Renal cortex interstitium (tissue), 15 donors: ENCODE measurements around the gene PKD2L2. TPM values are rescaled to one million over a fixed set of nuclear protein-coding genes. Genes with fewer than 3 reads are reported as not detected.
A peak's percentile ranks its signal among the peaks of the same experiment; 100 is the strongest.
"Not testable (repeated sequence)": the region's sequence is repeated elsewhere in the genome, so short reads cannot be mapped to it uniquely, and the experiment has no call there.

Source experiments
- DNase-seq, 11 donors: peaks; one replicate each; pipeline ENCODE4 v3.0.0-alpha.2; 2013; ENCODE audit warnings: low read depth in 9 of 11, low spot score in 4 of 11; ENCODE audit errors: extremely low read depth in 1 of 11
- long read RNA-seq, 16 experiments: transcript quantifications; one replicate each; lab custom pipeline, GENCODE V29; 2026
- polyA plus RNA-seq, 3 donors: library from polyadenylated mRNA; unstranded; fragments of 120-200 nt; gene quantifications; one replicate each; pipeline ENCODE4 v1.2.1, GENCODE V29; 2013; ENCODE audit not compliant: insufficient read length in 3 of 3

The PKD2L2 gene
- under 1 TPM in 2 of 3 donors, not detected in 1; 0.13 to 0.73 TPM for polyA plus RNA-seq
- long read RNA-seq, donor 1: 0 reads
- long read RNA-seq, donor 2, partial matches to known transcripts: 6 of 6 reads
- long read RNA-seq, donor 2, other reads (novel, unspliced or antisense): 0 of 6 reads
- long read RNA-seq, donor 3: 0 reads
- long read RNA-seq, donor 4, partial matches to known transcripts: 13 of 26 reads
- long read RNA-seq, donor 4, other reads (novel, unspliced or antisense): 13 of 26 reads
- long read RNA-seq, donor 5: 0 reads
- long read RNA-seq, donor 6: 0 reads
- long read RNA-seq, donor 7: 0 reads
- long read RNA-seq, donor 8: 0 reads
- long read RNA-seq, donor 9: 0 reads
- long read RNA-seq, donor 10: 0 reads
- long read RNA-seq, donor 11: 0 reads
- long read RNA-seq, donor 12: 0 reads
- long read RNA-seq, donor 13: 0 reads
- long read RNA-seq, donor 14: 0 reads
- long read RNA-seq, donor 15: 0 reads
- long read RNA-seq, donor 16: 0 reads

DNA sequence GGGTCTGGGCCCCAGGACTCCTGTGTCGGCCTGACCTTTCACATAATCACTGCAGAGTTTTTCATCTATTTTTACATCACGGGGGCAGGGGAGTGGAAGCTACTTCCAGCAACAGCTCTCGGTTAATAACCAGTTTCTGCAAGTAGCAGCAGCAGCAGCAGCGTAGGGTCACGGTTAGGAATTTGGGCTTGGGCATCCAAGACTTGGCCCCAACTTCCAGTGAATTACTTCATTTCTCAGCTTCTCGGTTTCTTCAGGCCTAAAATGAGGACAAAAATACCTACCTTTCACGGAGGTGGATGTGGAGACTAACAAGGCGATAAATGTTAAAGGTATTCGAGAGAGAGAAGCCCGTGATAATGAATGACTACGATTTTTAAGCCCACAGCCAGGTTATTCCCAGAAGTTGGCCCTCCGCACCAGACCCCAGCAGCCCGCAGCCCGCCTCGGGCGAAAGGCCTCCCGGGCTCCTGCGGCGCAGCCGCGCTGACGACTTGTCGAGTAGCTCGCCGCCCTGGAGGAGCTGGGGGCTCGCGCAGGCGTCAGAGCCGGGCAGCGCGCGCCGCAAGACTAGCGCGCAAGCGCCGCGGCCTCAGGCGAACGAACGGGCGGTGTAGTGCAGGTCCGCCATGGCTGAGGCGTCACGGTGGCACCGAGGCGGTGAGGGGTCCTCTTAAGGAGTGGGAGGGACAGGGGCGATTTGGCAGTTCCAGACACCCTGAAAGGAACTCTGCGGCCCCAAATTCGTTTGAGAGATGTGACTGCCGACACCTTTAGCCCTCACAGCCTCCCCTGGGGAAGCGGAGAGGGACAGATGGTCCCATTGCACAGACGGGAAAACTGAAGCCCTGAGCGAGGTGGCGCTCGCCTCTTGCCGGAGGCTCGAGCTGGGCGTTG, at the start of gene PKD2L2:
PKD2L2 (plus strand) TSS at position 595 of the 897 bp plus-strand sequence; CDS start at position 630, 35 bp downstream.
- DNase-seq: peak; percentile 64 to 85 (median 80)

DNA sequence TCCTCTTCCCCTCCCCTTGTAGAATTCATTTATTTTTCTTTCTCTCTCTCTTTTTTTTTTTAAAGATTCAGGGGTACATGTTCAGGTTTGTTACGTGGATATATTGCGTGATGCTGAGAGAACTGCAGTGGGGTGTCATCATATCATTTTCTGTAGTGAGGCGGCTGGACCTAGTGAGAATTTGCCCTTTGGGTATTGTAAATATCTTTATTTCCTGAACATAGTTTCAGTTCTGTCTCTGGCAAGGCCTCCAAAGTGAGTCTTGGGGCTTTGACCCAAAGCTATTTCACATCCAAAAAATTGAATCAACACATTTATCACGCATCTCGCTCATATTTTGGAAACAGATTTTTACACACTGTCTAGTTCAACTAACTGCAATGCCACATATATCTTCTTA, 47.0 kb upstream of the PKD2L2 start:
- DNase-seq: no peak

DNA sequence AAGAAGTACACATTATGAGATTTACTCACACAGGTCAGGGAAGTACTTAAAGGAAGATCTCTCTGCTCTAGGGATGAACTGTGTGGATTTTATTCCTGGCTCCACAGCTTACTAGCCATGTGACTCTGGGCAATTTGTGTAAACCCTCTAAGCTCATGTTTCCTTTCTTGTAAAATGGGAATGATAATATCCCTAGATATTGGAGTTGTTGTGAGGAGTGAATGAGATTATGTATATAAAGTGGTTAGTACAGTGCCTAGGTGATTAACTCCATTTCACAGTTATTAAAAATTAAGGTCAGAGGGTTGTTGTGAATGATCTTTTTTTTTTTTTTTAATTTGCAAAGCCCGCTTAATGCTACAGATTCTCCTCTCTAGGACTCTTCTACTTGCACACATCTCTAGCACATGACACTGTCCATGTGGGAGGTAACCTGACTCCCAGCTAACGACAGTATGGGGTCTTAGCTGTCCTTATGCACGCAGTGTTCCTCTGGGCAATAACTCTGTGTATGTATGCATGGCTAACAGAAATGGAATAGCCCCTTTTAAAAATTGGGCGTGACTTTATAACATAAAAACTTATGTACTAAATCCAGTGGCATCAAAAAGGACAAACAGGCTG, 45.5 kb upstream of the PKD2L2 start:
- no peak for DNase-seq

DNA sequence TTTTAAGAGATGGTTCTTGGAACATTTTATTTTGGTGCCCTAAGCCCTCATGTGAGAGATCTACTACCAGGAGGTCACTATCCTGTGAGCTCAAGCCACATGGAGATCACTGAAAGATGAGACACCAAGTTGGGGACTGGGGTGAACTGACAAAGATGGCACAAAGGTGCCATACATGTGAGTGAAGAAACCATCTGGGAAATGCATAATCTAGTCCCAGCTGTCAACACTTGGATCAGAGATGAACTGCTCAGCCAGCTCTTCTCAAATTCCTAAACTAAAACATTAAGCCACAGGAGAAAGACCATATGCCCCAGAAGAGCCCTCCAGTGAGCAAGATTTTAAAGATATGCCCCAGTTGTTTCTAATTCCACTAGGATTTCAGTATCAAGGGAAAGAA, 43.8 kb upstream of the PKD2L2 start:
- no peak for DNase-seq

DNA sequence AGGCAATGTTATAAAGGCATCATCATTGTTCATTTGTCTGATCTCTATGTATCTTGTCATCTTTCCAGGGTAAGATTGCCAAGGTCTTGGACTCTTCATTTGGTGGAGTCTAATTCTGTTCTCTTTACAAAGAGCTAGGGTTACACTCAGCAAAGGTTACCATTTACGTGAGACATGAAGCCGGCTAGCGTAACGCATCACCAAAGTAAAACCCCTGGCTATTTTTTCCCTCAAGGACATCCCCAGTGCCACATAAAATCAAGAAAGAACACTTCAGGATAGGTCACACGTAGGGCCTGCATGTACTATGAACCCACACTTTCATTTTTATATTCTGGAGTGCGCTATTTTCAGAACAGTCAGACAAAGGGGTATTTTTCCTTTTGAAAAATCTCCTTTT, 41.6 kb upstream of the PKD2L2 start:
- peak in 1 of 11 donors; percentile 5 for DNase-seq

DNA sequence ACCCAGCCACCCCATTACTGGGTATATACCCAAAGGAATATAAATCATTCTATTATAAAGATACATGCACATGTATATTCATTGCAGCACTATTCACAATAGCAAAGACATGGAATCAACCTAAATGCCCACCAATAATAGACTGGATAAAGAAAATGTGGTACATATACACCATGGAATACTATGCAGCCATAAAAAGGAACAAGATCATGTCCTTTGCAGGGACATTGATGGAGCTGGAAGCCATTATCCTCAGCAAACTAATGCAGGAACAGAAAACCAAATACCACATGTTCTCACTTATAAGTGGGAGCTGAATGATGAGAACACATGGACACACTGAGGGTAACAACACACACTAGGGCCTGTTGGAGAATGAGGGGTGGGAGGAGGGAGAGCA, 36.1 kb upstream of the PKD2L2 start:
- not testable (repeated sequence) for DNase-seq

DNA sequence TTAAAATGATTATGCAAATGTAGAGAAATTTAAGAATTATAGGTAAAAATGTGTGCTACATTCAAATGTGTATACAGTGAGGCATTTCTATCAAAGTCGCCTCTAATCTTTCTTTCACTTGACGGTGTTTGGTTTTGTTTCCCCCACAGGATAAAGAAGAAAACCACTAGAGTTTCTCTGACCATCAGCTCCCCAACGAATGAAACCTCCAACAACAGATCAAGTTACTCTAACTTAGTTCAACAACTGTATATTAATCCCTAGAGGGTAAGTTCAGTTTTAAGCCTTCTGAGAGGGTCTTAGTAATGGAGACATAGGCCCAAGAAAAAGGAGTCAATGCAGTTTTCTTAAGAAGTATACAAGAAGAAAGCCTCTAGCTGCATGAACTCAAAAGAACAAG, 33.1 kb upstream of the PKD2L2 start:
- no peak for DNase-seq

DNA sequence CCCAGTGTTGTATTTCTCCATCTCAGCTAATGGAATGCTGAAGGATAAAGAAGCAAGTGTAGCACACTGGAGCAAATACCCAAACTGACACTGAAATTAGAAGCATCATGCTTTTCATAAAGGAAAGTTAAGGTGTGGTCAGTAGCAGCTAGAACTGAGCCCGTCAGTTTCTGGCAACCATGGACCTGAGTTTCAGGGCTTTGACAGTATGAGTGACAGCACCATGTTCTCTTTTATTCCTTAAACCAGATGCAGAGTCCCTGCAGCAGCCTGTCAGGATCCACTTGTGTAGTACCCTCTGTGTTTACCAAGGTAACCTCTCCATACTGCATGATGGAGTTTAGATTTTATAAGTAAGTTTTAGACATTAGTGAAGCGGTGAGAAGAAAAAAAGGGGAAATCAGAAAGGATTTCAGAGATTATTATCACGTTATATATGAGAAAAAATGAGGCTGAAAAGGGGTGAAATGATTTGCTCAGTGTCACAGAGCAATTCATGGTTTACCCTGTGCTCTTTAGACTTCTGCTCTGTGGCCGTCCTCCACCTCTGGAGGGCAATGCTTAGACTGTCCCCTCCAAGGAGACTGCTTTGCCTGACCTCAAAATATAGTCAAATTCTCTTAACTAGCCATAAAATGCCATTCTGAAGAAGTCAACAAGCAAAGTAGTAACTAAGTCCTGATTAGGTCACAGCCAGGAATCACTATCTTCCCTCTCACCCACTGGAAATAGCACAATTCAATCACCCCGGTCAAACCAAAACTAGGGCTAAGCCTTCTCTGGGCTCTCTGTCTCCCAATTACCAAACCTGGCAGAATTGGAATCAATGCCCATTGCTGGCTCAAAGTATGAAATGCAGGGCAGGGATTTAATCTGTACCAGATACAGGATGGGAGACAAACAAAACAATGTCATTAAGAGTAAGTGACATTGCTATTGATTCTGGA, 32.1 kb upstream of the PKD2L2 start:
- DNase-seq: no peak

DNA sequence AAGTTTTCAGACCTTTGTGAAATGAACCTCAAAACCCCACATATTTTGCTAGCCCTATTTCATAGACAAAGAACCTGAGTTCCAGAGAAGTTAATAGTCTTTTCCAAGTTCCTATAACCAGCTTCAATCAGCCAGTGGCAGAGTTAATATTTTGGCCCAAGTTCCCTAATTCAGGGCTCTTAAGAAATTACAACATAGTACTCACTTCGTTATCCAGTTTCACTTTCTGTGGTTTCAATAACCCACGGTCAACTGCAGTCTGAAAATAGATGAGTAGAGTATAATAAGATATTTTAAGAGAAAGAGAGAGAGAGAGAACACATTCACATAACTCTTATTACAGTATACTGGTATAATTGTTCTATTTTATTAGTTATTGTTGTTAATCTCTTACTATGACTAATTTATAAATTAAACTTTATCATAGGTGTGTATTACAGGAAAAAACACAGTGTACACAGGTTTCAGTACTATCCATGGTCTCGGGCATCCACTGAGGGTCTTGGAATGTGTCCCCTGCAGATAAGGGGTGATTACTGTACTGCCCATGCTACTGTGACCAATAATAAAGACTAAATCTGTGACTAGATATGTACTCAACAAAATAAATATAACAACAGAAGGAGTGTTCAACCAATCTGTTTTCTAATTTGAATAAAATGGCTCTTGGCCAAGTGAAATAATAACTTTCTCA, 30.9 kb upstream of the PKD2L2 start:
- DNase-seq: no peak

DNA sequence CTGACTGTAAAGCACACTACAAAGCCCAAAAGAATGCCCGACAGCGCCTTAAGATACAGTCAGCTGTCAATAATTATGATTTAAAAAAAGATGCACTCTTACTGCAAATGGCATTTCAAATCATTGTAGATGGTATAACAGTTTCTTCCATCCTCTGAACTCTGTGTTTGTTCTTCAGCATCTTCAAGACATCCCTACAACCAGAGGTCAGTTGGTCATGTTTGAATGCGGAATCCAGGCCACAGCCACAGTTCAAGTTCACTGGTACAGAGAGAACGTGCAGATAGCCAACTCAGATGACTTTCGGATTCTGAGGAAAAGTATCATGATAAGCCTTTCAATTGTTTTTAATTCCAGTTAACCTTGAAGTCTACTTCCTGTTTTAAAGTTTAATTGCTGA, 30.3 kb upstream of the PKD2L2 start:
- DNase-seq: no peak

DNA sequence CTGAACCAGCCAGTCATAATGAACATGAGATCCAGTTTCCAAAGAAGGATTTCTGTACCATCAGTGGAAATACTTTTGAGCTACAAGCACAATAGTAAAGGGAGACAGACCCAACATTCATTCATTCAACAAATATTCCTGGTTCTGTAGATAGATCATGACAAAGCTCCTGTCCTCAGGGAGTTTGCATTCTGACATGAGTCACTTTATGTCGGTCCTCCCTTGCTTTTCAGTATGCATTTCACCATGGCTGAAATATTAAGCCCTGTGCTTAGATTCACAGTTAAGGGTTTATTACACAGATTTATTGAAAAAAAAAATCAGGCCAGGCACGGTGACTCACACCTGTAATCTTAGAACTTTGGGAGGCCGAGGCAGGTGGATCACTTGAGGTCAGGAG, 27.0 kb upstream of the PKD2L2 start:
- DNase-seq: no peak

DNA sequence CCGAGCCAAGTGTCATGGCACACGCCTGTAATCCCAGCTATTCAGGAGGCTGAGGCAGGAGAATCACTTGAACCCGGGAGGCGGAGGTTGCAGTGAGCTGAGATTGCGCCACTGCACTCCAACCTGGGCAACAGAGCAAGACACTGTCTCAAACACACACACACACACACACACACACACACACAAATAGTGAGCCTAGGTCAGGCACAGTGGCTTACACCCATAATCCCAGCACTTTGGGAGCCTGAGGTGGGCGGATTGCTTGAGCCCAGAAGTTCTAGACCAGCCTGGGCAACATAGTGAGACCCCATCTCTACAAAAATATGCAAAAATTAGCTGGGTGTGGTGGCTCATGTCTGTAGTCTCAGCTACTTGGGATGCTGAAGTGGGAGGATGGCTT, 25.6 kb upstream of the PKD2L2 start:
- DNase-seq: not testable (repeated sequence)

DNA sequence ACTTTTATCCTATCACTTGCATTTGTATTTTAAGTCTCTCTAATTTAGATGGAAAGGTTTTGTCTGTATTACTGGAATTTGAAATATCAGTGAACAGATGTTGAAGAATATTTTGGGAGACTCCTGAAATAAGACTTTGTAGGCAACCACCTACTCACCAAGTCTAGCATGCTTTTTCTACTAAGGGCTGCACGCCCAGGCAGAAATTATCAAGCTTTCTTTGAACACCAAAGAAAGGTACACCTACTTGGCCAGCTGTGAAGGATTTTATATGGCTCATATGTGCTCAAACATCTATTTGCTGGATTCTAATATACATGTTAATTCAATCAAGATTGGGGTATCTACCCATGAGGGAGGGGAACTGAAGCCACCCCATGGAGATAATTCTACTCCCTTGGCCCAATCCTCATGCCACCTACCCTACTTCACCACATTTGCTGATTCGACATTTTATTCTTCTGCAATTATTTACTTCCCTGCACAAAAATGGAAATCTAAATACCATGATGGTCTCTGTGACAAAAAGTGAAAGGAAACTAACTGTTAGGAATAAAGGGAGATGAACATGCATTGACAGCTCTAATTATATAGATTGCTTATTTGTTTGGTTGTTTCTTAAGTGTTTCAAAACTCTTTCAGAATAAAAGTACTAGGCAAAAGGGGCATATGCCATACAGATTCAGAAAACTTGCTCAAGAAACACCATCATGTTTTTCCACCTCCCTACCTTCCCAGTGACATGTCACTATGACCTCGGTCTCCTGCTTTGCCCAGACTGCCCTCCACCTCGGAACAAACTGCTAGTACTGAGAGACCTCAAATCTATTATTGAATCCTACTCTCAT, 22.5 kb upstream of the PKD2L2 start:
- no peak for DNase-seq

DNA sequence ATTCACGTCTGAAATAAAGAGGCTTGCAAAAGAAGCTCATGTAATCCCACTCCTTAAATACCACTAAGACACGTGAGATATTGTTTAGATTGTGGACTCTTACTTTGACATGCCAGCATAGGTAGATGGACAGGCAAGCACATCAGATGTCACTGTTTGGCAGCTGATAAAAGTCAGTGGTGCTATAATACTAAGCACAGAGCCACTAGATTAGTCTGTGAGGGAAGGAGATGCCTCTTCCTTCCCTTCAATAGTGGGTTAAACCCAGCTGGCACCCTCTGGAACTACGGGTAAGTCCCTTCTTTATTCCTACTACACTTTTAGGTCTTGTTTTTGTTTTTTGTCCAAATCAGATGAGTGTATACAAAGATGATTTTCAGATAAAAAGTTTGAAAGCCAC, 21.6 kb upstream of the PKD2L2 start, which contains the start of gene MYOT:
MYOT (plus strand) TSS at position 197 of the 400 bp plus-strand sequence. CDS start 2,792 bp downstream, outside the sequence.
- no peak for DNase-seq

DNA sequence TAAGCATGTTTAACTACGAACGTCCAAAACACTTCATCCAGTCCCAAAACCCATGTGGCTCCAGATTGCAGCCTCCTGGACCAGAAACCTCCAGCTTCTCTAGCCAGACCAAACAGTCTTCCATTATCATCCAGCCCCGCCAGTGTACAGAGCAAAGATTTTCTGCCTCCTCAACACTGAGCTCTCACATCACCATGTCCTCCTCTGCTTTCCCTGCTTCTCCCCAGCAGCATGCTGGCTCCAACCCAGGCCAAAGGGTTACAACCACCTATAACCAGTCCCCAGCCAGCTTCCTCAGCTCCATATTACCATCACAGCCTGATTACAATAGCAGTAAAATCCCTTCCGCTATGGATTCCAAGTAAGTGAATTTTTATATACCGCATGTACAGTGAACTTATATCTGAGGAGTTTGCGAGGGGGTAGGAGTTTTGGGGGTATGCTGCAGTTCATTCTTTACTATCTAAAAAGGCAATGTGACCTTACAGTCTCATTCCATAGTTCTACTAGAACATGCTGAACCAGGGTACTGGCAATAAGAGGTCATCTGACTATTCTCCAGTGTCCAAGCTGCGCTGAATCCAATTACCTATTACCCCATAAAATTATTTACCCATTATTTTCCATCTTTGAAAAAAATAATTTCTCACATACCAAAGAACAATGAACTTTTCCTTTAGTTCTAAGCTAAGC, 18.5 kb upstream of the PKD2L2 start:
- DNase-seq: no peak

DNA sequence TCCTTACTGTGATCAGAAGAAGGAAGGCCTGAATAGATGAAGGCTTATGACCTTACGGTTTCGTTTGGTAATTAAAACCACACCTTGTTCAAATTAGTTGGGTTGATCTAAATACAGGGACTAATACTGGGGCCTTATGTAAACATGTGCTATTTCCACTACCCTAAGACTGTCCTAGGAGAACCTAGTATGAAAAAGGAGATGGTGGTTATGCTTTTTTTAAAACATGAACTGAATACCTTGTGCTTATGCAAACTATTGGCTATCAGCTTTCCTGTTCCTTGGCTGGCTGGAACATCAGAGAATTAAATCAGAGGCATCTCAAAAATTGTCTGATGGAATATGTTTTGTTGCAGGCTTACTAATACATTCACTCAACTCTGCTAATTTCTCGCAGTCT, 17.7 kb upstream of the PKD2L2 start:
- no peak for DNase-seq
